Effector memory CD4-positive, alpha-beta T cell (primary cell): ENCODE measurements around the gene TBC1D16.

Experiments used
- DNase-seq, 3 donors: peaks; one replicate each; pipeline ENCODE4 v3.0.0-alpha.2; 2020
- H3K27ac ChIP-seq: 2 replicates; pipeline ENCODE4 v1.7.0; 2013; ENCODE audit warnings: mild to moderate bottlenecking, low read length, moderate library complexity; ENCODE audit not compliant: insufficient read depth, poor library complexity, severe bottlenecking
- H3K27me3 ChIP-seq: replicated peaks from 2 replicates; pipeline ENCODE4 v1.7.0; 2013; ENCODE audit warnings: mild to moderate bottlenecking, low read length; ENCODE audit not compliant: insufficient read depth, control insufficient read depth, poor library complexity, severe bottlenecking
- H3K36me3 ChIP-seq: 2 replicates; pipeline ENCODE4 v1.7.0; 2013; ENCODE audit warnings: mild to moderate bottlenecking, low read length, moderate library complexity; ENCODE audit not compliant: control insufficient read depth, insufficient read depth
- H3K4me1 ChIP-seq: 2 replicates; pipeline ENCODE4 v1.7.0; 2013; ENCODE audit warnings: low read length, mild to moderate bottlenecking; ENCODE audit not compliant: control insufficient read depth, insufficient read depth, poor library complexity, severe bottlenecking
- H3K4me3 ChIP-seq: 2 replicates; pipeline ENCODE4 v1.7.0; 2013; ENCODE audit warnings: low read length, low read depth, mild to moderate bottlenecking; ENCODE audit not compliant: insufficient read depth, poor library complexity, severe bottlenecking
- H3K9me3 ChIP-seq: 2 replicates; pipeline ENCODE4 v1.7.0; 2013; ENCODE audit warnings: mild to moderate bottlenecking, low read length, moderate library complexity; ENCODE audit not compliant: control insufficient read depth

TBC1D16 gene

GRCh38 chr17:79932451-79933306 lies 103.0 kb downstream of the TBC1D16 start:
- no peak overlapping the region for H3K4me3 ChIP-seq
- no peaks in the 10 kb centered on the region for H3K9me3 ChIP-seq
- peaks cover 18% of the 10 kb centered on the region for H3K27me3 ChIP-seq
- H3K27ac ChIP-seq, result no peak overlapping the region
- no peak for DNase-seq
- H3K36me3 ChIP-seq, result no peaks in the 10 kb centered on the region
- H3K4me1 ChIP-seq, result peaks cover 6% of the 10 kb centered on the region

GRCh38 chr17:79931817-79932309 lies 103.8 kb downstream of the TBC1D16 start:
- Histone ChIP-seq H3K4me1 (peaks cover 6% of the 10 kb centered on the region), H3K9me3 (no peaks in the 10 kb centered on the region), H3K27ac (no peak overlapping the region), H3K27me3 (peaks cover 18% of the 10 kb centered on the region), H3K36me3 (no peaks in the 10 kb centered on the region), H3K4me3 (no peak overlapping the region)
- no peak for DNase-seq

GRCh38 chr17:79930877-79931816 lies 104.5 kb downstream of the TBC1D16 start:
- Histone ChIP-seq H3K27me3 (peaks cover 18% of the 10 kb centered on the region), H3K4me1 (peaks cover 6% of the 10 kb centered on the region), H3K4me3 (no peak overlapping the region), H3K27ac (no peak overlapping the region), H3K9me3 (no peaks in the 10 kb centered on the region), H3K36me3 (no peaks in the 10 kb centered on the region)
- DNase-seq, result no peak

DNA sequence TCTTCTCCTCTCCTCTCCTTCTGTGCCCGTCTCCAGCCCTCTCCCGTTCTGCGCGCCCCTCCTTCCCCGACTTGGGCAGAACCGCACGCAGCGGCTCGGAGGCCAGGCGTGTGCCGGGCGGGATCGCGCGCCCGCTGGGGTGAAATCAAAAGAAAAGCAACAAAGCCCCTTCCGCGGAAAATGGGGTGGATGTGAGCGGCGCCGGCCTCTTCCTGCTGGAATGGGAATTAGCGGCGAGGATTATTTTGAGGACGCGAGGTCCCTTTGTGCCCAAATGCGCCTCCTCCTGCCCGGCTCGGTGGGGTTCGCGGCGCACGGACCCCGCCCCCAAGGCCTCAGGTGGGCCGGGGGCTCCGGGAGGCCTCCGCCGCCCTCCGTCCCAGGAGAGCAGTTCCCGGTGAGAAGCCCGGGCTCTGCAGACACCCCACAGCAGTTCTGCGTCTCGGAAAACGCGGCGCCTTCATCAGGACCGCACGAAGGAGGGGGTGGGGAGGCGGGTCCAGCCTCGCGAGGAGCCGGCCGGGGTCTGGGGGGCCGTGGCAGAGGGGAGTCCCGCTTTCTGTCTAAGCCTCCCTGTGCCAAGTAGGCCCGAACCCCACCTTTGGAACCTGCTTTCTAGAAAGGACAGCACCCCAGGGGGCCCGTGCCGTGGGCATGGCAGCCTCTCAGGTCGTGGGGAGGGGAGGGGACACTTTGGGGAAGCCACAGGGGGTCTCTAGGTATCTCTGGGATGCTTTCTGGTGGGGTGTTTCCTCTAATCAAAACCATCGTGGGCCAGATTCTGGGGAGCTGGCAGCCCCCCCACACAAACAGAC lies 105.4 kb downstream of the TBC1D16 start:
- Histone ChIP-seq H3K36me3 (no peaks in the 10 kb centered on the region), H3K4me1 (peaks cover 6% of the 10 kb centered on the region), H3K27ac (no peak overlapping the region), H3K9me3 (no peaks in the 10 kb centered on the region), H3K4me3 (no peak overlapping the region), H3K27me3 (peaks cover 18% of the 10 kb centered on the region)
- no peak for DNase-seq

GRCh38 chr17:79929257-79930061 lies 106.2 kb downstream of the TBC1D16 start:
- no peaks in the 10 kb centered on the region for H3K9me3 ChIP-seq
- peaks cover 18% of the 10 kb centered on the region for H3K27me3 ChIP-seq
- no peak overlapping the region for H3K27ac ChIP-seq
- H3K36me3 ChIP-seq, result no peaks in the 10 kb centered on the region
- no peak overlapping the region for H3K4me3 ChIP-seq
- peaks cover 6% of the 10 kb centered on the region for H3K4me1 ChIP-seq
- DNase-seq, result no peak

DNA sequence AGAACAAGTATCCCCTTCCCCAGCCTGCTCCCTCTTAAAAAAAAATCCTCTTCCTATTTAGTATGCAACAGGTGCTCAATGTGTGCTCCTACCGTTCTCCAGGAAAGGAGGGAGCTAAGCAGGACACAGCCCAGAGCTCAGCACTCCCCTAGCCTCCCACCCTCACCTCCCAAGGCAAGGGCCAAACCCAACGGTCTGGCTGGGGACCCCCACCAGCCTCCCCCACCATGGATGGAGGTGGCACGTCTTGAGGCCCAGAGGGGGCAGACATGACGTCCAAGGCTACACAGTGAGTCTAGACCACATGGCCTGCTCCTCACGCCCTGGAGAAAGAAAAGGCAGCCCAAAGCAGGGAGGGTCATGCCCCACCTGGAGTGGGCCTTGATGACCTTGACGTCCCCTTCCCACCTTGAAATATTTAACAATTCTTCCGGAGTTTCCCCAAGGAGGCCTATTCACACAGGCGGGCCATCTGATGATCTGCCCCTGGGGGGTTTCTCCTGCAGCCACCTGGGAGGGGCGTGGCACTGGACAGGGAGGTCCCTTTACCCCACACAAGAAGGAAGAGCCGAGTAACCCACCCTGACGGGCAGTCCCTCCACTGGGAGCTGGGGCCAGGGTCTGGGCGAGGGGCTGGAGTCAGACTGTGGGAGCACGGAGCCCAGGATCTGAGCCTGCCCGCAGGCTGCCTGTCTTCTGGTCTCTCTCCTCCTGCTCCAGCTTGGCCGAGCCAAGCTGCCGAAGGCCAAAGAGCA lies 107.0 kb downstream of the TBC1D16 start:
- no peak for DNase-seq
- Histone ChIP-seq H3K36me3 (no peaks in the 10 kb centered on the region), H3K27me3 (peaks cover 18% of the 10 kb centered on the region), H3K27ac (no peak overlapping the region), H3K4me3 (no peak overlapping the region), H3K9me3 (no peaks in the 10 kb centered on the region), H3K4me1 (peaks cover 5% of the 10 kb centered on the region)

DNA sequence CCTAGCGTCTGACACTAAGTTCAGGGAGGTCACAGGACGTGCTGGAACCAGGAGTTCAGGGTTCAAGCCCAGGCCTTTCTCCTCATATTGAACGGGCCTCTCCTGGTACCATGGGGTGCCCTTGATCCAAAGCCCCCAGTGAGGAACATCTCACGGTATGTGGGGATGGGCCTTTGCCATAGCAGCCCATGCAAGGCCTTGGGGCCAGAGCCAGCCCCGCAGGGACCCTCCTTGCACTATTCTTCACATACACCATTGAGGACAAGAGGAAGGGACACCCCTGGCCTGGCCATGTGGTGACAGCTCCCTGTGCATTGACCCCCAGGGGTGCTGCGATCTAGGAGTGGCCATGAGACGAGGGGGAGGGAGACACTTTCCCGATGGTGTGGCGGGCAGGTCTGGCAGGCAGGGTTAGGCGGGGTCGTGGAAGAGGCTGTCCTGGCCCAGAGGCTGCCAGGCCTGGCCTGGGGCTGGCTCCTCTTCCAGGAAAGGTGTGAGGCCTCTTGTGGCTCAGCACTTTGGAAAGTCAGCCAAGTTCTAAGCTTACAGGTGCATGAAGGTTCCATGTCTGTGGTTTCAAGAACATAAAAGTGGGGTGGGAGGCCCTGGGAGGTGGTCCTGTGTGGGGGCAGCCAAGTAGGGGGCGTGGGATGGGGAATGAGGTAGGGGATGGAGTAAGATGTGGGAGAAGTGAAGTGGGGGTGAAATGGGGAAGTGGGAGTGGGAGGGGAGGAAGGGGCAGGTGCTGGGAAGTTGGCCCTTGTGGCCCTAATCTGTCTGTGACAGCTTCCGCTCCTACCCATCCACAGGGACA lies 107.8 kb downstream of the TBC1D16 start:
- no peak overlapping the region for H3K4me3 ChIP-seq
- H3K27me3 ChIP-seq, result peaks cover 18% of the 10 kb centered on the region
- no peaks in the 10 kb centered on the region for H3K36me3 ChIP-seq
- DNase-seq, result no peak
- H3K9me3 ChIP-seq, result no peaks in the 10 kb centered on the region
- H3K4me1 ChIP-seq, result peaks cover 3% of the 10 kb centered on the region
- H3K27ac ChIP-seq, result no peak overlapping the region

- H3K4me3 ChIP-seq, result no peak overlapping the region
- H3K4me1 ChIP-seq, result peaks cover 3% of the 10 kb centered on the region
- H3K27me3 ChIP-seq, result peaks cover 18% of the 10 kb centered on the region
- DNase-seq, result no peak
- no peaks in the 10 kb centered on the region for H3K36me3 ChIP-seq
- no peaks in the 10 kb centered on the region for H3K9me3 ChIP-seq
- no peak overlapping the region for H3K27ac ChIP-seq
These were observed 108.5 kb downstream of the TBC1D16 start for GRCh38 chr17:79927136-79927661.
